ENCODE data around the gene WDFY2. TPM values are rescaled to one million over a fixed set of nuclear protein-coding genes. Genes with fewer than 3 reads are reported as not detected.
A peak's percentile ranks its signal among the peaks of the same experiment; 100 is the strongest.

Gene WDFY2
- total RNA-seq, 1 experiment from 2014 or later: 14.1 TPM

GRCh38 chr13:51675385-51675784 lies 91.1 kb downstream of the WDFY2 start:
- Histone ChIP-seq H3K27me3 (ENCODE audit: insufficient read depth, low read depth) (no peaks in the 10 kb centered on the region), H3K36me3 (ENCODE audit: low read depth) (no peaks in the 10 kb centered on the region), H3K9me2 (ENCODE audit: insufficient read depth) (no peaks in the 10 kb centered on the region), H2AFZ (no peak overlapping the region), H3K4me2 (peak overlapping the region; percentile 82; the same call in 1 of the 2 replicates), H3K4me1 (replicated peaks; ENCODE audit: insufficient read depth) (peaks cover 40% of the 10 kb centered on the region), H3K27ac (no peak overlapping the region), H4K20me1 (ENCODE audit: insufficient read depth) (no peaks in the 10 kb centered on the region), H3K9me3 (ENCODE audit: insufficient read depth, low read depth) (no peaks in the 10 kb centered on the region; the same call in 1 of the 2 replicates), H3K79me2 (ENCODE audit: low read depth) (peaks cover 31% of the 10 kb centered on the region), H3K4me3 (no peak overlapping the region), H3F3A (ENCODE audit: insufficient read depth, low read depth) (peaks cover 19% of the 10 kb centered on the region; the same call in 1 of the 2 replicates)
- ChIA-PET CTCF (no interaction called here), POLR2A (ENCODE audit: unreplicated experiment) (no interaction called here)
- DNase-seq: no peak
- no peak for TF ChIP-seq EZH2 (IDR thresholded peaks at IDR 0.05; ENCODE audit: low read depth)
- TF ChIP-seq CTCF (conservative IDR thresholded peaks at IDR 0.05): no peak
- BruUV-seq (replicated peaks): no TSS peak
- intact Hi-C loops (cut with micrococcal nuclease; ENCODE audit: unreplicated experiment): no loop called here

GRCh38 chr13:51675877-51676276 lies 91.6 kb downstream of the WDFY2 start:
- Histone ChIP-seq H3K4me3 (no peak overlapping the region), H3K4me2 (no peak overlapping the region), H3K79me2 (ENCODE audit: low read depth) (peaks cover 28% of the 10 kb centered on the region), H3K27ac (no peak overlapping the region), H3K9me2 (ENCODE audit: insufficient read depth) (no peaks in the 10 kb centered on the region), H3F3A (ENCODE audit: insufficient read depth, low read depth) (peaks cover 24% of the 10 kb centered on the region; the same call in 1 of the 2 replicates), H4K20me1 (ENCODE audit: insufficient read depth) (no peaks in the 10 kb centered on the region), H3K9me3 (ENCODE audit: insufficient read depth, low read depth) (no peaks in the 10 kb centered on the region; the same call in 1 of the 2 replicates), H3K27me3 (ENCODE audit: insufficient read depth, low read depth) (no peaks in the 10 kb centered on the region), H3K4me1 (replicated peaks; ENCODE audit: insufficient read depth) (peaks cover 45% of the 10 kb centered on the region), H2AFZ (no peak overlapping the region), H3K36me3 (ENCODE audit: low read depth) (no peaks in the 10 kb centered on the region)
- ChIA-PET CTCF (no interaction called here), POLR2A (ENCODE audit: unreplicated experiment) (no interaction called here)
- no peak for TF ChIP-seq EZH2 (IDR thresholded peaks at IDR 0.05; ENCODE audit: low read depth)
- no peak for TF ChIP-seq CTCF (conservative IDR thresholded peaks at IDR 0.05)
- no TSS peak for BruUV-seq (replicated peaks)
- intact Hi-C loops (cut with micrococcal nuclease; ENCODE audit: unreplicated experiment): no loop called here
- DNase-seq: no peak

GRCh38 chr13:51676739-51677138 lies 92.5 kb downstream of the WDFY2 start:
- peaks cover 54% of the 10 kb centered on the region for H3K4me1 ChIP-seq (replicated peaks; ENCODE audit: insufficient read depth)
- H3K4me3 ChIP-seq: no peak overlapping the region
- H3K27me3 ChIP-seq (ENCODE audit: insufficient read depth, low read depth): no peaks in the 10 kb centered on the region
- DNase-seq: no peak
- CTCF ChIA-PET: no interaction called here
- H4K20me1 ChIP-seq (ENCODE audit: insufficient read depth): no peaks in the 10 kb centered on the region
- BruUV-seq (replicated peaks): no TSS peak
- H3K79me2 ChIP-seq (ENCODE audit: low read depth): peaks cover 27% of the 10 kb centered on the region
- H3K27ac ChIP-seq: no peak overlapping the region
- TF ChIP-seq CTCF (conservative IDR thresholded peaks at IDR 0.05) (no peak), EZH2 (IDR thresholded peaks at IDR 0.05; ENCODE audit: low read depth) (no peak)
- intact Hi-C loops (cut with micrococcal nuclease; ENCODE audit: unreplicated experiment): no loop called here
- H3F3A ChIP-seq (ENCODE audit: insufficient read depth, low read depth): peaks cover 30% of the 10 kb centered on the region; the same call in 1 of the 2 replicates
- no peaks in the 10 kb centered on the region for H3K9me2 ChIP-seq (ENCODE audit: insufficient read depth)
- H3K36me3 ChIP-seq (ENCODE audit: low read depth): no peaks in the 10 kb centered on the region
- no peak overlapping the region for H3K4me2 ChIP-seq
- POLR2A ChIA-PET (ENCODE audit: unreplicated experiment): no interaction called here
- H2AFZ ChIP-seq: no peak overlapping the region
- no peaks in the 10 kb centered on the region for H3K9me3 ChIP-seq (ENCODE audit: insufficient read depth, low read depth)

Data from PC-9 (cell line).